DMS 273 (cell line): ENCODE results near the gene SPDL1.
A peak's percentile ranks its signal among the peaks of the same experiment; 100 is the strongest.
"Not testable (repeated sequence)": the region's sequence is repeated elsewhere in the genome, so short reads cannot be mapped to it uniquely, and the experiment has no call there.

ENCODE experiments used
- DNase-seq: peaks from one replicate; lab custom pipeline; 2025; ENCODE audit not compliant: unreplicated experiment; lab: John Stamatoyannopoulos, UW

SPDL1 gene

DNA sequence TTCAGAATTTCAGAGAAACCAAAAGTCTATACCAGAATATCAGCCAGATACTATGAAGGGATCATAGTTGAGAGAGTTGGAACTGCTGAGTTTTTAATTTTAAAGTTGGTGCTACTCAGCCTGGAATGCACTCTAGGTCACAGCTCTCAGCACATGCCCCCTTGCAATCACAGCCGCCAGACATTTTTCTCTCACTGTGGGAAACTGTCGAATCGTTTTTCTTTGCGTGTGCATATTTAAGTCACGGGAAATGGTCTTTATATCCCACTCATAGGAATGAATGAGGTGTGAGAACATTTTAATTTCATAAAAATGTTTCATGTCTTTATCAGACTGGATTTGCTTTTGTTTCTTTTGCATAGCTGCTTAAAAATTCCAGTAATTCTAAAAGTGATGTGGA, 12.2 kb upstream of the SPDL1 start:
- DNase-seq: no peak

GRCh38 chr5:169574134-169574646, 9.4 kb upstream of the SPDL1 start:
- DNase-seq: no peak

GRCh38 chr5:169576181-169576598, 7.4 kb upstream of the SPDL1 start:
- DNase-seq: no peak

DNA sequence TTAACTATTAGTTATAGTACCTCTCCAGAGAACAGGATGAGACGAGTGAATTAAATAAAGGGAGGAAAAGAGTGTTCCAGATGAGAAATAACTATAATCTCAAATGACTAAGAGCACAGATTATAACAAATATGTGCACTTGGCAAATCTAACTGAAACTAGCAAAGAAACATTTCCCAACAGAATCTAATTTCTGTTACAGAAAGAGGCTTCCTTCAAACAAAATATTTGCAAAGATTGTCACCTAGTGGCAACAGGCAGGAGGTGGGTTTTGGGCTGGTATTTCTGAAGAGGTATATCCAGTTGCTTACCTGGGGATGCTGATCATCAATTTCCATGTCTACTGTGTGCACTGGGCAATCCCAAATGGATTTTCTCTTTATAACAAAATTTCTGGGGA, 5.6 kb upstream of the SPDL1 start:
- DNase-seq: peak; percentile 39

DNA sequence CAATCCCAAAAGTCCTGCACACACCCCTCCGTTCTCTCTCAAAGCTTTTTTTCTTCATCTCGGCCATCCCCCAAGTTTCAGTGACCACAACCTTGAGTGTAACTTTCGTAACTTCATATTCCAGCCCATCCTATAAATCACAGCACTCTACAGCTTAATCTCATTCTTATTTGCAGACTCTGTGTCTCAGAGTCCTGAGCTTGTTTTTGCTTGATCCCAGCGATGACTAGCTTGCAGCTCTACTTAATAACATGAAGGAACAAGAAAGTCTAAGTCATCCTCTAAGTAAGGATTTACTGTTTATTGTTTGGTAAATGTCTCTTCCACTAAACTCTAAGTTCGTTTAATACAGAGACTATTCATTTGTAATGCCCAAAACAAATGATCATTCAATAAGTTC, 2.6 kb upstream of the SPDL1 start:
- DNase-seq: no peak

DNA sequence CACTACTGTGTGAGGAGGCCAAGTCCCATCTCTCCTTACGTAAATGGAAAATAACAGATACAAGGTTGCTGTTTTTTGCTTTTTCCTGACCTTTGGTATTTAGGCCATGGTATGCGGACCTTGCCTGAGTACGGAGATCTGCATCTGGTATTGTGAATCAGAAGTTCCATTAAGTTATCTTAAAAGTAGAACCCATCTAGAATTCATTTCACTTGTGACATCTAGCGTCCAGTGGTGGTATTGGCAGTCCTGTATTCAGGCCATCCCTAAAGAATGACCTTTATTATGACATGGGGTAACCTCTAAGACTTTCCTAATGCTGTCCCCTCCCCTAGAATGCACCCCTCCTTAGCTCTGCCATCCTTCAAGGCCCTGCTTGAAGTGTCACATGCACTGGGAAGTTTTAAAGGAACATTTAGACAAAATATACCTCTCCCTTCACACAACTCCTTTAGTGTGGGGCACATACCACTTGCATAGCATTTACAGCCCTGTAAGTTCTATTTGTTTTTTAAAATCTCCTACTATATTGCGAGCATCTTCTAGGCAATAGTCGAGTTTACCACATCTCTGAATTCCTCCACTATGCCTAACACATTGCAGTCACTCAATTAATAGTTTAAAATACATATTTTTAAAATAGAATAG, 1.9 kb upstream of the SPDL1 start:
- DNase-seq: peak; percentile 78

- DNase-seq: no peak
These were observed 511 bp upstream of the SPDL1 start for GRCh38 chr5:169583101-169583423.

DNA sequence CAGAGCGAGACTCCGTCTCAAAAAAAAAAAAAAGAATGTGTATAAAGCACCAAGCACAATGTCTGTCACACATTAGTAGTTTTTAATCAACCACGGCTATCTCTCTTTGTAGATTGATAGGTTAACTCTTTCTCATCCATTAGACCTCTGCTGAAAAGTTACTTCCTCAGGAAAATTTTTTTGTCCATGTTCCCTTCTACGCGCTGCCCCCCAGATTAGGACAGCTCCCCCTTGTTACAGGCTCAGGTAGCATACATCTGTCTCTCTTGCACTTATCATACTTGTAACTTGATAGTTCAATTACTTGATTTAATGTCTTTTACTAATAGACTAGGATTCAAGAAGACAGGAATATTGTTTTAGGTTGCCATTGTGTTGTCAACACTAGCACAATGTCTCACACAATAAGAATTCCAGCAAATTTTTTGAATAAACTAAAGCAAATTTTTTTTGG, 1.5 kb downstream of the SPDL1 start:
- DNase-seq: peak; percentile 16

GRCh38 chr5:169590602-169591001, 7.0 kb downstream of the SPDL1 start:
- no peak for DNase-seq

DNA sequence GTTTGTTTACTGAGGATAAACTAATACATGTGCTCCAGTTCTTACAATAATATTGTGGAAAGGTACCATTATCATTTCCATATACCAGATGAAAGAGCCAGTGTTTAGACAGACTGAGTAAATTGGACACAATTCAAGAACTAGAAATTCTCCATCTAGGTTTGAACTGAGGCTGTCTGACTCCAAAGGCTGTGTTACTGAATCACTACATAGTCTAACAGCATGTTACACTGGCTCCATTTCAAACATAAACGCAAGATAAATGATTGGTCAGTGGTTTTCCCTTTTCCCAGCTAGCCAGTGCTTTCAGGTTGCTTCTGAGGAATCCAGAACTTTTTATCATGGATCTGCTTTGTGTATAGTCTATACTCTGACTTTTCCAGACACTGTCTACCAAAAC, 8.1 kb downstream of the SPDL1 start:
- no peak for DNase-seq

GRCh38 chr5:169592937-169593650, 9.5 kb downstream of the SPDL1 start:
- DNase-seq: no peak

DNA sequence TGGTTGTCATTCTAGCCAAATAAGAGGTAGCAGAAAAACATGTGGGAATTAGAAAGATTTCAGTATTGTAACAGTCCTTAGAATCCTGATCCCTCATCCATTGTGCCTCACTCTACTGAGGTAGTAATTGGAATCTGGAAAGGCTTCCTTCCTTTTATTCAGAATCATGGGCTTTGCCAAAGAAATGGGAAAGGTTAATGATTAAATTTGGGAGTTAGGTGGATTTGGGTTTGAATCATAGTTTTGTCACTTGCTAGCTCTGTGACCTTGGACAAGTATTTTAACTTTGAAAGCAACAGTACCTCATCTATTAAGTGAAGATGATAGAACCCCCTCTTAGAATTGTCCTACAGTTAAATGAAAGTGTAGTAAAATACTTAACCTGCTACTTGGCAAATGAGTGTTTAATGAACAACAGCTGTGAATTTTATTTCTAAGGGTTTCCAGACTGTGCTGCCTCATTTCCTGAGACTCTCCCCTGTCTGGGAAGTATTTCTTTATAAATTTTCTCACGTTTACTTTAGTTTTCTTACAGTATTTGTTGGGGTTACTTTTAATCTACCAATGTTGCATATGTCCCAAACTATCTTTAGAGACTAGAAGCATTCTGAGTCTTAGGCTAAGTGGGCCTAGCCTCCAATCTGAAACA, 11.7 kb downstream of the SPDL1 start:
- no peak for DNase-seq

- no peak for DNase-seq
These were observed 15.9 kb downstream of the SPDL1 start for GRCh38 chr5:169599451-169599850.

DNA sequence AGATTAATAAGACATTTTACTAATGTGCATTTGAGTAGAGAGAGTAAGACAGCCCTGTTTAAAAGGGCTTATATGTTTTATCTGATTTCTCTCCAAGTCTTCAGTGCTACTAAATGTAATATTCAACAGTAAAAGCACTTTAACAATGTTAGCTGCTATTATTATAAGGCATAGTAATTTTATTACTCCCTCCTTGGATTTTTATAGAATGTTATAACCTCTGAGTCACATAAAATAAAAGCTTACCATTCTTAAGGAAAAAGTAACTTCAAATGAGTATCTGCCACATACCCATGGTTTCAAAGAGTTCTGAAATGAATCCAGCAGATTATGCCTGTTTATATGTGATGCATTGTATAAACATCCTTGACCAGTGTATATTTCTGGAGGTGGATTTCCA, 19.0 kb downstream of the SPDL1 start:
- DNase-seq: no peak

- DNase-seq: no peak
These were observed 22.7 kb downstream of the SPDL1 start for GRCh38 chr5:169606279-169606678.

DNA sequence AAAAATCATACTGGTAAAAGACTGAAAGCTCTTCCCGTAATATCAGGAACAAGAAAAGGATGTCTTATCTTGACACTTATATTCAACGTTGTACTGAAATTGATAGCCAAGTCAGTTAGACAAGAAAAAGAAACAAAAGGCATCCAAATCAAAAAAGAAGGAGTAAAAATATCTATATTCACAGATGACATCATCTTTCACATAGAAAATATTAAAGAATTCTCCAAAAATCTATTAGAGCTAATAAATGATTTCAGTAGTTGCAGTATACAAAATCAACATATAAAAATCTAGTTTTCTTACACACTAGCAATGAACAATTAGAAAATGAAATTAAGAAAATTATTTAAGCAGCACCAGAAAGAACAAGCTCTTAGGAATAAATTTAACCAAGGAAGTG, 24.3 kb downstream of the SPDL1 start:
- no peak for DNase-seq

GRCh38 chr5:169609716-169610115, 26.1 kb downstream of the SPDL1 start:
- no peak for DNase-seq

DNA sequence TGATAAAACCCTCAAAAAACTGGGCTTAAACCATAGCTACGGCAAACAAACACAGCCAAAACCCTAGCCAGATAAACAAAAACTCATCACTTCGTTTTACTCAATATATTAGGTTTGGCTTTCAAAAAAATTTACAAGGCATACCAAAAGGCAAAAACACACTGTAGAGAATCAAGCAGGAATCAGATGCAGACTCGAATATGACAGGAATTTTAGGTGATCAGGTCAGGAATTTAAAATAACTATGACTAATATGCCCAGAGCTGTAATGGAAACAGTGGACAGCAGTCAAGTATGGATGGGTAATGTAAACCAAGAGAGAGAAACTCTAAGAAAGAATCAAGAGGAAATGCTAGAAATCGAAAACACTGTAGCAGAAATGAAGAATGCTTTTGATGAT, 27.0 kb downstream of the SPDL1 start:
- no peak for DNase-seq

DNA sequence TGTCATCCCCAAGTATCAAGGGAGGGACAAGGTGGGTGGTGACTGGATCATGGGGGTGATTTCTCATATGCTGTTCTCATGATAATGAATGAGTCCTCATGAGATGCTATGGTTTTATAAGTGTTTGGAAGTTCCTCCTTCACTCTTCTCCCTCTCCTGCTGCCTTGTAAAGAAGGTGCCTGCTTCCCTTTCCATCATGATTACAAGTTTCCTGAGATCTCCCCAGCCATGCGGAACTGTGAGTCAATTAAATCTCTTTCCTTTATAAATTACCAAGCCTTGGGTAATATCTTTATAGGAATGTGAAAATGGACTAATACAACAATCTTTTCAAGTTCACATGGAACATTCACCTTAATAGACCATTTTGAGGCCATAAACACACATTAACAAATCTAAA, 32.0 kb downstream of the SPDL1 start:
- DNase-seq: no peak

- not testable (repeated sequence) for DNase-seq
These were observed 40.7 kb downstream of the SPDL1 start for GRCh38 chr5:169624307-169624706.

- no peak for DNase-seq
These were observed 43.2 kb downstream of the SPDL1 start for GRCh38 chr5:169626779-169627178.

DNA sequence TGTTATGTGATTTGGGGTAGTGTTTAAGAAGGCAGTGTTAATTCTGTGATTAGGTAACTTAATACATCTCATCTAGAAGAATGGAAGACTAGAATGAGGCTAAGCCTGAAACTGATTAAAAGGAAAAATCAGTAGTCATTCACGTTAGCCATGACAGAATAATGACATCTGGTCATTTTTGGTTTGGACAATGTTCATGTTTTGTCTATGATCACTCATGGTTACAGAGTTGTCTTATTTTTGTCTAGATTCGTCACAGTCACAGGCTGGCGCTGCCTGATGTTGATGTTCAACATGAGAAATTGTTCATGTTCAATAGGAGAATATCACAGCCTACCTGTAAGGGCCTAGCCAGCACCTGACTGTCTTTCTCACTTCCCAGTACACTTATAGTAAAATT, 44.0 kb downstream of the SPDL1 start:
- no peak for DNase-seq
